ENCODE data around the gene DNAJC7. TPM values are rescaled to one million over a fixed set of nuclear protein-coding genes. Genes with fewer than 3 reads are reported as not detected.

Gene DNAJC7
- total RNA-seq, 1 donor from 2014 or later: 126 TPM

- H3K36me3 Mint-ChIP-seq (ENCODE audit: low read depth): no peaks in the 10 kb centered on the region
- H3K9me3 Mint-ChIP-seq: no peaks in the 10 kb centered on the region
- DNase-seq (ENCODE audit: low read depth, low spot score): no peak
- TF ChIP-seq CTCF (conservative IDR thresholded peaks at IDR 0.05): no peak
- no peak overlapping the region for H3K4me3 Mint-ChIP-seq
- H3K4me1 Mint-ChIP-seq: peaks cover 5% of the 10 kb centered on the region
- H3K27me3 Mint-ChIP-seq (ENCODE audit: low read depth): no peaks in the 10 kb centered on the region
- no peak overlapping the region for H3K27ac Mint-ChIP-seq (ENCODE audit: unreplicated experiment)
These were observed 74.4 kb downstream of the DNAJC7 start for GRCh38 chr17:41942626-41943373.

GRCh38 chr17:41941168-41941567 lies 76.1 kb downstream of the DNAJC7 start:
- no peaks in the 10 kb centered on the region for H3K36me3 Mint-ChIP-seq (ENCODE audit: low read depth)
- H3K4me1 Mint-ChIP-seq: peaks cover 5% of the 10 kb centered on the region
- no peak for DNase-seq (ENCODE audit: low read depth, low spot score)
- H3K27me3 Mint-ChIP-seq (ENCODE audit: low read depth): no peaks in the 10 kb centered on the region
- TF ChIP-seq CTCF (conservative IDR thresholded peaks at IDR 0.05): no peak
- no peak overlapping the region for H3K4me3 Mint-ChIP-seq
- peak overlapping the region; percentile 21 for H3K27ac Mint-ChIP-seq (ENCODE audit: unreplicated experiment)
- H3K9me3 Mint-ChIP-seq: no peaks in the 10 kb centered on the region

GRCh38 chr17:41939693-41940090 lies 77.5 kb downstream of the DNAJC7 start:
- H3K4me3 Mint-ChIP-seq: no peak overlapping the region

GRCh38 chr17:41939044-41939692 lies 78.1 kb downstream of the DNAJC7 start:
- TF ChIP-seq CTCF (conservative IDR thresholded peaks at IDR 0.05): no peak
- H3K9me3 Mint-ChIP-seq: no peaks in the 10 kb centered on the region
- no peak for DNase-seq (ENCODE audit: low read depth, low spot score)
- no peaks in the 10 kb centered on the region for H3K27me3 Mint-ChIP-seq (ENCODE audit: low read depth)
- no peak overlapping the region for H3K4me3 Mint-ChIP-seq
- H3K4me1 Mint-ChIP-seq: peaks cover 5% of the 10 kb centered on the region
- no peak overlapping the region for H3K27ac Mint-ChIP-seq (ENCODE audit: unreplicated experiment)
- no peaks in the 10 kb centered on the region for H3K36me3 Mint-ChIP-seq (ENCODE audit: low read depth)

More at GRCh38 chr17:41939693-41940090, 77.5 kb downstream of the DNAJC7 start:
- H3K27me3 Mint-ChIP-seq (ENCODE audit: low read depth): no peaks in the 10 kb centered on the region
- no peak for DNase-seq (ENCODE audit: low read depth, low spot score)
- H3K4me1 Mint-ChIP-seq: peaks cover 5% of the 10 kb centered on the region
- no peaks in the 10 kb centered on the region for H3K36me3 Mint-ChIP-seq (ENCODE audit: low read depth)
- no peak overlapping the region for H3K27ac Mint-ChIP-seq (ENCODE audit: unreplicated experiment)
- no peak for TF ChIP-seq CTCF (conservative IDR thresholded peaks at IDR 0.05)
- H3K9me3 Mint-ChIP-seq: no peaks in the 10 kb centered on the region

- Mint-ChIP-seq H3K4me1 (peaks cover 5% of the 10 kb centered on the region), H3K27me3 (ENCODE audit: low read depth) (no peaks in the 10 kb centered on the region), H3K36me3 (ENCODE audit: low read depth) (no peaks in the 10 kb centered on the region), H3K9me3 (no peaks in the 10 kb centered on the region), H3K4me3 (no peak overlapping the region), H3K27ac (ENCODE audit: unreplicated experiment) (no peak overlapping the region)
- no peak for TF ChIP-seq CTCF (conservative IDR thresholded peaks at IDR 0.05)
- no peak for DNase-seq (ENCODE audit: low read depth, low spot score)
These were observed 79.0 kb downstream of the DNAJC7 start for GRCh38 chr17:41937970-41938954.
